ENCODE measurements around the gene BCORL1.

DNA sequence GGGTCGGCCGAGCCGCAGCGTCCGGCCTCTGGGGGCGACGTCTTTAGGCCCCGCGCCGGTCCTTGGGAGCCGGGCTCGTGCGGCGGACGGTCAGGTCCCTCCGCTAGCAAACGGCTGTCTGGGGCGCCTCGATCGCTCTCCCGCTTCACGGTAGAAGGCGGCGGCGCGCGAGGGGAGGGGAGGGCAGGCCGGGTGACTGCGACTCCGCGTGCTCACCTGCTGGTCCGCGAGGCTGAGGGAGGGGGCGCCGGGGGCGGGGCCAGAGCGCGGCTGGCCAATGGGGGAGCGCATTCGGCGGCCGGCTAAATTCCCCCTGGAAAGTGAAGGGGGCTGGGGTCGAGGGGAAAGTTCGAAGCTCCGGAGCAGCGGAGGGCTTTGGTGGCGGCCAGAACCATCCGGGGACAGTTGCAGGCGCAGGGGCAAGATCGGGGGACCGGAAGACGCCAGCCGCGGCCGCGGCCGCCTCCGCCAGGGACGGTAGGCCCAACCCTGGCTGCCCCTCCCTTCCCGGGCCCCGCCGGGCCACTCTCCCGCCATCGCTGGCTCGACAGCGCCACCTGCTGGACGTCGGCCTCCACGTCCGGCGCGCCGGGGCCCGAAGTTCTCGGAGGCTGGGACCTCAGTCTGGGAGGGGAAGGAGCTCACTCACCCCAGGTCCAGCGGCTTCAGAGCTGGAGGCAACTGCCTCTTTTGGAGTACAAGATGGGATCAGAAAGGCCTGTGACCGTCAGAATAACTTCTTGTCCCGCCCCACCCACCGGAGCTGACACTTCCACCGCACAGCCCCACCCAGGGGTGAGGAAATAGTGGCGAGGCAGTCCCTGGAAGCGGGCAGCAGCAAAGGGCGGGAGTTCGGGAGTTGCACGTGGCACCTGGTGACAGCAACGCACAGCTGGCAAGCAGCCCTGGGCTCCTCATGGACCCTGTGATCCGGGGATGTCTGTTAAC, 78.0 kb downstream of the BCORL1 start:
- TF ChIP-seq, protein P1, sequence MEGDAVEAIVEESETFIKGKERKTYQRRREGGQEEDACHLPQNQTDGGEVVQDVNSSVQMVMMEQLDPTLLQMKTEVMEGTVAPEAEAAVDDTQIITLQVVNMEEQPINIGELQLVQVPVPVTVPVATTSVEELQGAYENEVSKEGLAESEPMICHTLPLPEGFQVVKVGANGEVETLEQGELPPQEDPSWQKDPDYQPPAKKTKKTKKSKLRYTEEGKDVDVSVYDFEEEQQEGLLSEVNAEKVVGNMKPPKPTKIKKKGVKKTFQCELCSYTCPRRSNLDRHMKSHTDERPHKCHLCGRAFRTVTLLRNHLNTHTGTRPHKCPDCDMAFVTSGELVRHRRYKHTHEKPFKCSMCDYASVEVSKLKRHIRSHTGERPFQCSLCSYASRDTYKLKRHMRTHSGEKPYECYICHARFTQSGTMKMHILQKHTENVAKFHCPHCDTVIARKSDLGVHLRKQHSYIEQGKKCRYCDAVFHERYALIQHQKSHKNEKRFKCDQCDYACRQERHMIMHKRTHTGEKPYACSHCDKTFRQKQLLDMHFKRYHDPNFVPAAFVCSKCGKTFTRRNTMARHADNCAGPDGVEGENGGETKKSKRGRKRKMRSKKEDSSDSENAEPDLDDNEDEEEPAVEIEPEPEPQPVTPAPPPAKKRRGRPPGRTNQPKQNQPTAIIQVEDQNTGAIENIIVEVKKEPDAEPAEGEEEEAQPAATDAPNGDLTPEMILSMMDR (IDR thresholded peaks at IDR 0.05; ENCODE audit: insufficient read depth, low read length), result no peak
- TF ChIP-seq SPI1 (IDR thresholded peaks at IDR 0.05; ENCODE audit: borderline replicate concordance, low read depth) (no peak), REST (IDR thresholded peaks at IDR 0.05; ENCODE audit: insufficient replicate concordance, low read depth) (no peak), POLR2AphosphoS5 (IDR thresholded peaks at IDR 0.05; ENCODE audit: low read depth) (no peak)
